ENCODE data around the gene TNFRSF12A. TPM values are rescaled to one million over a fixed set of nuclear protein-coding genes. Genes with fewer than 3 reads are reported as not detected.

TNFRSF12A gene
- polyA plus RNA-seq, 1 experiment = 282 TPM

GRCh38 chr16:2981177-2981898, 38.8 kb upstream of the TNFRSF12A start:
- no peak for TF ChIP-seq CTCF (IDR thresholded peaks at IDR 0.05; ENCODE audit: insufficient read depth, low read depth, low read length)
- no peaks in the 10 kb centered on the region for H3K36me3 ChIP-seq (ENCODE audit: control insufficient read depth, insufficient read depth, low read length)
- CTCF ChIA-PET = interaction anchor here (0.6 to 2.3 kb wide), 6 partner anchors 11 to 48 kb away, joined by 3 to 7 read pairs (median 3); no protein-coding TSS in a partner anchor
- no peaks in the 10 kb centered on the region for H3K27me3 ChIP-seq (ENCODE audit: control insufficient read depth, insufficient read depth, low read length)
- DNase-seq (ENCODE audit: low read depth) = no peak
- POLR2A ChIA-PET = no interaction called here
- no peak overlapping the region; the same call in 1 of the 2 replicates for H3K4me3 ChIP-seq (ENCODE audit: low read depth, low read length)

- Histone ChIP-seq H3K36me3 (ENCODE audit: control insufficient read depth, insufficient read depth, low read length) (no peaks in the 10 kb centered on the region), H3K4me3 (ENCODE audit: low read depth, low read length) (no peak overlapping the region), H3K27me3 (ENCODE audit: control insufficient read depth, insufficient read depth, low read length) (no peaks in the 10 kb centered on the region)
- POLR2A ChIA-PET = no interaction called here
- CTCF ChIA-PET = interaction anchor here (0.9 to 2.3 kb wide), 5 partner anchors 10 to 47 kb away, joined by 3 to 8 read pairs (median 4); no protein-coding TSS in a partner anchor
- no peak for TF ChIP-seq CTCF (IDR thresholded peaks at IDR 0.05; ENCODE audit: insufficient read depth, low read depth, low read length)
- no peak for DNase-seq (ENCODE audit: low read depth)
Observed at GRCh38 chr16:2981899-2982250, 38.3 kb upstream of the TNFRSF12A start.

GRCh38 chr16:2982402-2982801, 37.8 kb upstream of the TNFRSF12A start:
- POLR2A ChIA-PET = no interaction called here
- CTCF ChIA-PET = interaction anchor here (1.1 to 2.3 kb wide), 6 partner anchors 9 to 47 kb away, joined by 3 to 8 read pairs (median 5); no protein-coding TSS in a partner anchor
- Histone ChIP-seq H3K36me3 (ENCODE audit: control insufficient read depth, insufficient read depth, low read length) (no peaks in the 10 kb centered on the region), H3K4me3 (ENCODE audit: low read depth, low read length) (no peak overlapping the region), H3K27me3 (ENCODE audit: control insufficient read depth, insufficient read depth, low read length) (no peaks in the 10 kb centered on the region)
- no peak for TF ChIP-seq CTCF (IDR thresholded peaks at IDR 0.05; ENCODE audit: insufficient read depth, low read depth, low read length)
- no peak for DNase-seq (ENCODE audit: low read depth)

GRCh38 chr16:2983706-2984136, 36.4 kb upstream of the TNFRSF12A start:
- 0 out of 2 replicates have a peak overlapping the region, but pooled peaks have one; percentile 19 for H3K4me3 ChIP-seq (ENCODE audit: low read depth, low read length)
- peak; percentile 38 for DNase-seq (ENCODE audit: low read depth)
- ChIA-PET CTCF (interaction anchor here (0.6 to 1.4 kb wide), 5 partner anchors 8 to 160 kb away, joined by 3 to 8 read pairs (median 5); partner anchors contain the start of gene PAQR4), POLR2A (no interaction called here)
- peak; percentile 58 for TF ChIP-seq CTCF (IDR thresholded peaks at IDR 0.05; ENCODE audit: insufficient read depth, low read depth, low read length)
- no peaks in the 10 kb centered on the region for H3K36me3 ChIP-seq (ENCODE audit: control insufficient read depth, insufficient read depth, low read length)
- no peaks in the 10 kb centered on the region for H3K27me3 ChIP-seq (ENCODE audit: control insufficient read depth, insufficient read depth, low read length)

- POLR2A ChIA-PET = no interaction called here
- H3K4me3 ChIP-seq (ENCODE audit: low read depth, low read length) = no peak overlapping the region
- CTCF ChIA-PET = interaction anchor here (1.0 kb wide), 1 partner anchor 18 kb away, joined by 6 read pairs; no protein-coding TSS in a partner anchor
- no peak for DNase-seq (ENCODE audit: low read depth)
- H3K27me3 ChIP-seq (ENCODE audit: control insufficient read depth, insufficient read depth, low read length) = peaks cover 6% of the 10 kb centered on the region
- no peak for TF ChIP-seq CTCF (IDR thresholded peaks at IDR 0.05; ENCODE audit: insufficient read depth, low read depth, low read length)
- no peaks in the 10 kb centered on the region for H3K36me3 ChIP-seq (ENCODE audit: control insufficient read depth, insufficient read depth, low read length)
Observed at GRCh38 chr16:2985462-2985861, 34.7 kb upstream of the TNFRSF12A start.
